ENCODE data around the gene CEMIP2.
A peak's percentile ranks its signal among the peaks of the same experiment; 100 is the strongest.

Gene CEMIP2

DNA sequence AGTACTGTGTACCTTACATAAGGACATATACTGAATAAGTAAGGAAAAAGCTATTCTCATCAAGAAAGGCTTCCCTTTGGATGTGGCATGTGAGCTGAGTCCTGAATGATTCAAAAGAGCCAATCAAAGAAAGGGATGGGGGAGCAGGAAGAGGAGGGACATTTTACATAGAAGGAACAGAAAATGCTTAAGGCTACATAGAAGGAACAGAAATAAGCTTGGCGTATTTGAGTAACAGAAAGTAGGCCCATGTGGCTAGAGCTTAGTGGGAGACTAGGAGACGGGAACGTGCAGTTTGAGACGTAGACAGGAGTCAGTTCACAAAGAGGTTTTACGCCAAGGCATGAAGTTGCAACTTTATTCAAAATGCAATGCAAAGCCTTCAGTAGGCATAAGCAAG, 126.3 kb downstream of the CEMIP2 start:
- DNase-seq (ENCODE audit: low spot score), result no peak

DNA sequence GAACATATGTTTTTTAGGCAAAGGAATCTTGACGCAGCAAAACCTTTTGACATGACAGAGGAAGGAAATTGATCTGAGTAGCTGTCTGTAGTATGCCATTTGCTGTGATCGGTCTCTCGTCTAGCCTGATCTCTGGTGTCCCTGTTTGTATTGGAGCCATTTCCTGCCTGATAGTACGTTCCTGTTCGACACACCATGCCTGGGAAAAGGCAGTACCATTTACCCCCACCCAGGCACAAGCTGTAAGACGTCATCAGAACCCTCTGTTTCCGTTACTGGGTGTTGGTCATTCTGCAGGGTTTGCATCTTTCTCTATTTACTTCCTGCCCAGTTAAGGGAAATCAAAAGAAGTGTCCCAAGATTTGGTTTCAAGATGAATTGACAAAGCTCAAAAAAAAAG, 129.7 kb downstream of the CEMIP2 start:
- peak; percentile 18 for DNase-seq (ENCODE audit: low spot score)

DNA sequence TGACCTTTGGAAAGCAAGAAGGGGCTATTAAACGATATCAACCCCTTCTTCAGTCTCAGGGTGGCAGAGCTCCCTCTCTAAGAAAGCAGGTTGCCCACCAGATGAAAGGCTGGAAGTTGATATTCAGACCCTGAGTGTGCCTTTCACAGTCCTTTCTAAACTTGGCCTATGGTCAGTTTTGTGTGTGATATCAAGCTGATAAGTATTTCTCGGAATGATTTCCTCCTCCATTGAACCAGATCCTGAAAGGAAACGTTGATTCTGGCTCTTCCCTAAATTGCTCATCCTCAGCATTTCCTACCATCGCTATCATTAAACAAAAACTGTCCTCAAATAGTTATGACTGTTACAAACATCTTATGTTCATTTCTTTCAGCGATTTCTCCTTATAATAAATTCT, 130.4 kb downstream of the CEMIP2 start:
- DNase-seq (ENCODE audit: low spot score), result no peak

DNA sequence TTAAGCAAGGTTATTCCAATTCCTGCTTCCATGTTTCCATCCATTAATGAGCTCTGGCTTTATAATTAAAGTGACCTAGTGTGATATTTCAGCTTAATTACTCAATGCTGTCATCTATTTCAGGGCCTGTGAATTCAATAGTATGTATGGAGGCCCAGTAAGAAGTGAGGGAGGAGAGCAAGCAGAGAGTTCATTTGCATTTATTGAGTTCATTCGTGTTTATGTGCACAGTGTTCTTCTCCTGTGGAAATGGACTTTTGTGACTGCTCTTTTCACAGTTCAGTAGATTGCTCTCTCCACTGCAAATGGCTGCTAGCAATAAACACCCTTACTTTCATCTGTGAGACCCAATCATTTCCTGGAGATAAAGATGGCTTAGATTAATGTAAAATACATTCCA, 130.9 kb downstream of the CEMIP2 start:
- no peak for DNase-seq (ENCODE audit: low spot score)

DNA sequence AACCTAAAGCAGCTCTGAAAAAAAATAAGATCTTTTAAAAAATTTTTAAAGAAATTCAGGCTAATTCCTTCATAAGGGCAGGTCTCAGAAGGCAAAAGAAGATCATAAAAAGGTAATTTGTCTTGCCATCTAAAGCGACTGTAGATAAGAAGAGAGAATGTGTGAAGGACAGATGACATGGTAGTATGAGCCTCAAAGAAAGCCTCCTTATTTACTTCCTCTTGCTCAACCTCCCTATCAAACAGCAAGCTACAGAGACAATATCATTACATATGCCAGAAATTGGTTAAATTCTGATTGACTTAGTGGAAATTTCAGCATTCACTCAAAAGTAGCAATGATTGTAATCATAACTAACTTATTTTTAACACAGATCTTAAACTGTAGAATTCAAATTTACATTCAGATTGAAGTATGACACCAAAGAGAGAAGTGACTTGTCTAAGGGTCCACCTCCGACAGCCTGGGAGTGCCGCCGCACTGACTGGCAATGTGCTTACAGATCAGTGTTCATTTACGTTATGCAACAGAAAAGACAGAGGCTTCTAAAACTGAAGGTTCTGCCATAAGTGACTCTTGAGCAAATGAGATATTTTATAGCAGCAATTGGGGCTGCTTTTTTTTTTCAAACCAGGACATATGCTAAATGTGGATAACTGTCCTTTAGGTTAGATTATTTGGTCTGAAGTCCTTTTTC, 132.0 kb downstream of the CEMIP2 start:
- no peak for DNase-seq (ENCODE audit: low spot score)

DNA sequence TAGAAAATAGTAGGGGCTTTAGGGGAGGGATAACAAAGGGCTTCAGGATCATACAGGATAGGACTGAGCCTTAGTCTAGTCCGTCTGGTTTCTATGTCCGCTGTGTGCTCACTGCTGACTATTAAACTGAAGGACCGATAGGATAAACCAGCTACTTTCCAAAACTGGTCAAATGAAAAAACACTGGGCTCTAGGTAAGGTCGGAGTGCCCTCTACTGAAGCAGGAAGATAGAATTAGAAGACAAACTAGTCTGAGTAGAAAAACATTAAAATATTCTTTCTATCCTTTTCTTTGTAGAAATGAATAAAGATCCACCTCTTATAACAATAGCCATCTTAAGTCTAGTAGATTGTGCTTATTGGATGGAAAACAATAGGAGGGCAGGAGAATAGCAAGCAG, 133.6 kb downstream of the CEMIP2 start:
- no peak for DNase-seq (ENCODE audit: low spot score)
